BLaER1 (cell line): ENCODE measurements around the gene CISD1.
A peak's percentile ranks its signal among the peaks of the same experiment; 100 is the strongest.
"Not testable (repeated sequence)": the region's sequence is repeated elsewhere in the genome, so short reads cannot be mapped to it uniquely, and the experiment has no call there.

Source experiments
- H3K27ac ChIP-seq: shearing (Covaris generic); formaldehyde crosslinking; 2 replicates; pipeline ENCODE4 v1.8.1; 2022
- H3K27me3 ChIP-seq: shearing (Covaris generic); formaldehyde crosslinking; 2 replicates; pipeline ENCODE4 v1.8.1; 2022
- H3K36me3 ChIP-seq: shearing (Covaris generic); formaldehyde crosslinking; 2 replicates; pipeline ENCODE4 v1.8.1; 2022
- H3K4me1 ChIP-seq: shearing (Covaris generic); formaldehyde crosslinking; 2 replicates; pipeline ENCODE4 v1.8.1; 2022
- H3K4me2 ChIP-seq: shearing (Covaris generic); formaldehyde crosslinking; 2 replicates; pipeline ENCODE4 v1.8.1; 2022
- H3K4me3 ChIP-seq: shearing (Covaris generic); formaldehyde crosslinking; 2 replicates; pipeline ENCODE4 v1.8.1; 2022
- H3K9ac ChIP-seq: shearing (Covaris generic); formaldehyde crosslinking; 2 replicates; pipeline ENCODE4 v1.8.1; 2022
- H3K9me3 ChIP-seq: shearing (Covaris generic); formaldehyde crosslinking; 2 replicates; pipeline ENCODE4 v1.8.1; 2022
- H4K20me1 ChIP-seq: shearing (Covaris generic); formaldehyde crosslinking; 2 replicates; pipeline ENCODE4 v1.8.1; 2022
- Cebpa-rat ChIP-seq: shearing (Covaris generic); IDR thresholded peaks from 2 replicates; pipeline ENCODE4 v1.8.1; 2022

Gene CISD1

GRCh38 chr10:58268946-58269781 is at the start of gene CISD1:
Gene CISD1, plus strand, starts transcription at chr10:58269162. Its CDS starts 112 bp downstream, at chr10:58269274.
- H3K9me3 ChIP-seq, result no peaks in the 10 kb centered on the region
- H3K27ac ChIP-seq, result peak within 1 kb of the TSS; percentile 86
- H3K4me2 ChIP-seq, result peak within 1 kb of the TSS; percentile 91
- H3K27me3 ChIP-seq, result no peaks in the 10 kb centered on the region
- TF ChIP-seq Cebpa-rat, result peak; percentile 98
- H4K20me1 ChIP-seq, result peaks cover 13% of the 10 kb centered on the region
- H3K4me1 ChIP-seq, result peaks cover 16% of the 10 kb centered on the region
- H3K36me3 ChIP-seq, result no peaks in the 10 kb centered on the region
- H3K9ac ChIP-seq, result peak within 1 kb of the TSS; percentile 88
- H3K4me3 ChIP-seq, result peak within 1 kb of the TSS; percentile 92

- no peak overlapping the region for H3K9ac ChIP-seq
- no peak for TF ChIP-seq Cebpa-rat
- H3K4me1 ChIP-seq, result no peaks in the 10 kb centered on the region
- H3K27ac ChIP-seq, result no peak overlapping the region
- H4K20me1 ChIP-seq, result no peaks in the 10 kb centered on the region
- H3K4me3 ChIP-seq, result no peak overlapping the region
- no peaks in the 10 kb centered on the region for H3K9me3 ChIP-seq
- H3K36me3 ChIP-seq, result peaks cover 52% of the 10 kb centered on the region
- H3K27me3 ChIP-seq, result no peaks in the 10 kb centered on the region
- no peak overlapping the region for H3K4me2 ChIP-seq
Measured at GRCh38 chr10:58219875-58220274, 49.1 kb upstream of the CISD1 start.

GRCh38 chr10:58220769-58221451 is 48.1 kb upstream of the CISD1 start:
- no peak overlapping the region for H3K4me3 ChIP-seq
- peaks cover 51% of the 10 kb centered on the region for H3K36me3 ChIP-seq
- no peaks in the 10 kb centered on the region for H3K4me1 ChIP-seq
- H3K9me3 ChIP-seq, result no peaks in the 10 kb centered on the region
- no peak overlapping the region for H3K4me2 ChIP-seq
- TF ChIP-seq Cebpa-rat, result no peak
- no peak overlapping the region for H3K9ac ChIP-seq
- no peaks in the 10 kb centered on the region for H4K20me1 ChIP-seq
- no peaks in the 10 kb centered on the region for H3K27me3 ChIP-seq
- H3K27ac ChIP-seq, result no peak overlapping the region

DNA sequence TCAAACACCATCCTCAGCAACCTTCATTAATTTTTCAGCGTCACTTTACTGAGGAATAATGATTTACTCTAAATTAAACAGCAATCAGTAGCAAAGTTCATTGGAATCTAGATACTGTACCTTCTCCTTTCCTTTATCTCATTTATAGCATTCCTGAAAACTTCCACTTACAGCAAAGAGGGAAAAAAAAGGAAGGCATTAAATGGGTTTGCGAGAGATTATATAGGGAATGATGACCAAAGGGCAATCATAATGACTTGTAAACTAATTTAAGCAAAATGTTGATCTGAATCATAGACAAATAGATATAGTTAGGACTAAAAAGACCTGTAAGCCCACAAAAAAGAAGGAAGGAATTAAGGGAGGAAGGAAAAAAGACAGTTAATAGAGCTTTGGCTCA is 43.3 kb upstream of the CISD1 start:
- peaks cover 66% of the 10 kb centered on the region for H3K36me3 ChIP-seq
- H3K27ac ChIP-seq, result no peak overlapping the region
- no peak overlapping the region for H3K4me2 ChIP-seq
- peaks cover 7% of the 10 kb centered on the region; the same call in 1 of the 2 replicates for H4K20me1 ChIP-seq
- TF ChIP-seq Cebpa-rat, result no peak
- no peaks in the 10 kb centered on the region for H3K27me3 ChIP-seq
- H3K9ac ChIP-seq, result no peak overlapping the region
- H3K4me1 ChIP-seq, result no peaks in the 10 kb centered on the region
- H3K4me3 ChIP-seq, result no peak overlapping the region
- no peaks in the 10 kb centered on the region for H3K9me3 ChIP-seq

DNA sequence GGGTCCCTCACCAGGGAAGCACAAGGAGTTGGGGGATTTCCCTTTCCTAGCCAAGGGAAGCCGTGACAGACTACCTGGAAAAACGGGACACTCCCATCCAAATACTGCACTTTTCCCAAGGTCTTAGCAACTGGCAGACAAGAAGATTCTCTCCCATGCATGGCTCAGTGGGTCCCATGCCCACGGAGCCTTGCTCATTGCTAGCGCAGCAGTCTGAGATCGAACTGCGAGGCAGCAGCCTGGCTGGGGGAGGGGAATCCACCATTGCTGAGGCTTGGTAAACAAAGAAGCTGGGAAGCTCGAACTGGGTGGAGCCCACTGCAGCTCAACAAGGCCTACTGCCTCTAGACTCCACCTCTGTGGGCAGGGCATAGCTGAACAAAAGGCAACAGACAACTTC is 39.1 kb upstream of the CISD1 start:
- not testable (repeated sequence) for H4K20me1 ChIP-seq, H3K9ac ChIP-seq, H3K4me1 ChIP-seq, H3K4me3 ChIP-seq, H3K27ac ChIP-seq, H3K27me3 ChIP-seq, H3K4me2 ChIP-seq
- Histone ChIP-seq H3K36me3 (peaks cover 82% of the 10 kb centered on the region), H3K9me3 (peaks cover 14% of the 10 kb centered on the region)

GRCh38 chr10:58237014-58237834 is 31.7 kb upstream of the CISD1 start:
- Histone ChIP-seq H3K36me3 (peaks cover 46% of the 10 kb centered on the region), H3K4me2 (no peak overlapping the region)
- TF ChIP-seq Cebpa-rat, result no peak

DNA sequence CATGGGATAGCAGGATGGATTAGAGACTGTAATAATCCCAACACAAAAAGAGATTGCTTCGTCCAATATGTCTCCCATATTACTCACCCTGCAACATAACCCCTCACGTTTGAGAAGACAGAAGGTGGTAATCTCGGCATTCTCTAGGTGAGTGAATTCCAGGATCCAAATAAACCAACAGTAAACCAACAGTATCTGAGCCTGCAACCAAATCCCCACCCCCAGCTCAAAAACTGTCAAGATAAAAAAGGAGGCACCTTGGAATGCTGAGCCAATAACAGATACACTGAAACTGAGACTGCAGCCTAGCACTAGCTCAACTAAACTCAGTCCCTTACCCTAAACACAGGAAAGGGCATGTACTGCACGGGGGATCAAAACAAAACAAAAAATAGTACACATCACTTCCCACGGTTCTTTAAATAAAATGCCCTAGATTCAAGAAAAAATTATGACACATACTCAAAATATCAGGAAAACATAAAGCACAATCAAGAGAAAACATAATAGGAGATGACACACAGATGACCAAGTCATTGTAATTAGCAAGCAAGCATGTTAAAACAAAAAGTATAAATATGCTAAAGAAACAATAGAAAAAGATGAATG is 29.3 kb upstream of the CISD1 start:
- Histone ChIP-seq H4K20me1 (peaks cover 46% of the 10 kb centered on the region), H3K9me3 (peaks cover 53% of the 10 kb centered on the region), H3K4me3 (no peak overlapping the region), H3K27ac (0 out of 2 replicates have a peak overlapping the region, but pooled peaks have one; percentile 18), H3K27me3 (no peaks in the 10 kb centered on the region), H3K9ac (no peak overlapping the region), H3K36me3 (peaks cover 50% of the 10 kb centered on the region), H3K4me2 (peak overlapping the region; percentile 61), H3K4me1 (peaks cover 29% of the 10 kb centered on the region)
- TF ChIP-seq Cebpa-rat, result no peak

More at GRCh38 chr10:58237014-58237834, 31.7 kb upstream of the CISD1 start:
- Histone ChIP-seq H3K27me3 (no peaks in the 10 kb centered on the region), H3K9me3 (peaks cover 37% of the 10 kb centered on the region), H3K9ac (no peak overlapping the region), H4K20me1 (peaks cover 46% of the 10 kb centered on the region), H3K4me3 (no peak overlapping the region), H3K4me1 (peaks cover 29% of the 10 kb centered on the region), H3K27ac (no peak overlapping the region)

- Histone ChIP-seq H3K9me3 (peaks cover 58% of the 10 kb centered on the region), H3K36me3 (peaks cover 44% of the 10 kb centered on the region), H3K9ac (no peak overlapping the region), H3K4me1 (peaks cover 29% of the 10 kb centered on the region), H3K27ac (no peak overlapping the region), H3K27me3 (no peaks in the 10 kb centered on the region), H4K20me1 (peaks cover 46% of the 10 kb centered on the region), H3K4me2 (peak overlapping the region; percentile 61), H3K4me3 (no peak overlapping the region)
- no peak for TF ChIP-seq Cebpa-rat
Measured at GRCh38 chr10:58240531-58240930, 28.4 kb upstream of the CISD1 start.

DNA sequence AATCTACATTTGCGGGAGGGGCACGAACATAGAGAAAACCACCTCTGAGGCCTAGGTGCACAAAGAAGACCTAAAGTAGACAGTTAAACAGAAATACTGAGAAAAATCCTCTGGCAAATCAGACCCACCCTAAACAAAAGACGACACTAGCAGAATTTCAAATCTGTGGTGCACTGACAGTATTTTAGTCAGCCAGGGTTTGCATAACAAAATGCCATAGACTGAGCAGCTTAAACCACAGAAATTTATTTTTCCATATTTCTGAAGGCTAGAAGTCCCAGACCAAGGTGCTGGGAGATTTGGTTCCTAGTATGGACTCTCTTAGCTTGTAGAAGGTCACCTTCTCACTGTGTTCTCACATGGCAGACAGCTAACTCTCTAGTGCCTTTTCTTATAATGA is 27.6 kb upstream of the CISD1 start:
- Histone ChIP-seq H3K36me3 (peaks cover 36% of the 10 kb centered on the region), H3K9me3 (peaks cover 51% of the 10 kb centered on the region), H3K9ac (no peak overlapping the region), H4K20me1 (peaks cover 46% of the 10 kb centered on the region), H3K27ac (no peak overlapping the region), H3K27me3 (no peaks in the 10 kb centered on the region), H3K4me2 (peak overlapping the region; percentile 61), H3K4me3 (no peak overlapping the region), H3K4me1 (peaks cover 29% of the 10 kb centered on the region)
- TF ChIP-seq Cebpa-rat, result no peak
